ENCODE measurements around the gene MAPKAP1.
"Not testable (repeated sequence)": the region's sequence is repeated elsewhere in the genome, so short reads cannot be mapped to it uniquely, and the experiment has no call there.

MAPKAP1 gene

DNA sequence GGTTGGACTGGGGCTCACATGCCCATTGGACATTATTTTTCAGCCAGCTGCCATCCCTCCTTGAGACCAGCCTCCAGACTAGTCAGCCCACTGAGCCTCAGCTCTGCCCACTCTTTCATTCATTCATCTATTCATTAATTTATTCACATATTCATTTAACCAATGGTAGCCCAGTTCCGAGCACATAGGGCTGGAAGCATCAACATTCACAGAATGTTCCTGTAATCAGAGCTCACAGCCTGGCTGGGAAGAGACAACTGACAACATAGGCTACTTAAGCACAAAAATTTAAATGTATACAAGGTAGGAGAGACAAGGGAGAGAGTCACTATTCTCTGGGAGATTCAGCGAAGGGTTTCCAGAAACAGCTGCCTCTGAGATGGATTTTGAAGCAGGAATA, 23.2 kb upstream of the MAPKAP1 start:
- DNase-seq (ENCODE audit: low spot score) = no peak

GRCh38 chr9:125726456-125727132, 19.6 kb upstream of the MAPKAP1 start:
- DNase-seq (ENCODE audit: low spot score) = no peak

DNA sequence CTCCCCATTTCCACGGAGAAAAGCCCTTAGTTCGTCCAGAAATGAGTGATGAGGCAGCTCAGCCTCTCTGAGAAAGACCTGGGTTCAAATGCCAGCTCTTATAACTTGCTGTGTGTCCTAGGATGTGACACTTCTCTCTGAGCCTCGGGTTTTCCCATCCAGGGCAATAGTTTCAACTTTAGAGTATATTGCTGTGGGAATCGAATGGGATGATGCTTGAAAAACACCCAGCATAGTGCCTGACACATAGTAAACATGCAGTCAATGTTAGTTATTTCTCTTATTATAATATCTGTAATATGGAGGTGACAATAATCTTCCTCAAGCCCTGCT, 430 bp upstream of the MAPKAP1 start:
- no peak for DNase-seq (ENCODE audit: low spot score)

GRCh38 chr9:125705893-125706292, 1.1 kb downstream of the MAPKAP1 start:
- no peak for DNase-seq (ENCODE audit: low spot score)

DNA sequence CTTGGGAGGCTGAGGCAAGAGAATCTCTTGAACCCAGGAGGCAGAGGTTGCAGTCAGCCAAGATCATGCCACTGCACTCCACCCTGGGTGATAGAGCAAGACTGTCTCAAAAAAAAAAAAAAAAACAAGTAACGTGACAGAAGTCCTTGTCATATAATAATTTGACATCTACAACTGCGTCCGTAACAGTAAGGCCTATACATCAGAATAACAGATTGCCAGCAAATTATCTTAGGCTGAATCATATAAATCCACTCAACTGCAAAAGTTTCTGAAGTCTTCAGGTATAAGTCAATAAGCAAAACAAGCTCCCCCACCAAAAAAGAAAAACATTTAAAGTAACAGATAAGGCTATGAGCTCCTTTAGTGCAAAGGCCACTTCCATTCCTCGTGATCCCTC, 3.3 kb downstream of the MAPKAP1 start:
- no peak for DNase-seq (ENCODE audit: low spot score)

- DNase-seq (ENCODE audit: low spot score) = peak; percentile 21
Measured at GRCh38 chr9:125701351-125701750, 5.7 kb downstream of the MAPKAP1 start.

DNA sequence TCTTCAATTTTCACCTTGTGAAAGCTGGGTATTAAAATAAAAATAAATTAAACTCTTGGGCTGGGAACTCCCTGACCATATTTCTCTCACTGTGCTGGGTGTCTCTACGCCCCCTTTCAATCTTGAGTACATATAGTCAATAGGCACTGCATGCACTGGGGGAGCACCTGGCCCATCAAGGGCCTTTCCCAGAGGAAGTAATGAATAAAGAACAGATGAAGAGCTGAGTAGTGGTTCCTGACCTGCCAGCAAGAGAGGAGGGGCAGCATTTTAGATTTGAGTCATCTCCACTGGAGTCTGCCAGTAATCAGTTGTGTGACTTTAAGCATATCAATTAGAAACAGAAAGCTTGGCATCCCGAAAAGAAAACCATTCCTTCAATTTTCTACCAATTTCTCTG, 6.2 kb downstream of the MAPKAP1 start:
- DNase-seq (ENCODE audit: low spot score) = no peak

DNA sequence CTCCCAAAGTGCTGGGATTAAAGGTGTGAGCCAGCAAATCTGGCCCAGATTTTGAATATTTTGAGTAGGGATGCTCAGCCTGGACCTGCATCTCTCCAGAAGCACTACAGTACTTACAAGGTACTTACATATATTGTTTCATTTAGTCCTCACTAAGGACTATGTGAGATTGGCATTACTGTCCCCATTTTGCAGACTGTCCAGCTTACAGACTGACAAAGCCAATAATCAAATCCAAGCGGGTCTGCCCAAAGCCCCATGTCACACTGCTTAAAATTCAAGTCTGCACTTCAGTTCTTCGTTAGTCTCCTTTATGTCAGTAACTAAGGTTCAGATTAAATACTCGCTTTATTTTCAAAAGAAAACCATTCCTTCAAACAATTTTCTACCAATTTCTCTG, 7.1 kb downstream of the MAPKAP1 start:
- no peak for DNase-seq (ENCODE audit: low spot score)

- no peak for DNase-seq (ENCODE audit: low spot score)
Measured at GRCh38 chr9:125696106-125696647, 10.8 kb downstream of the MAPKAP1 start.

GRCh38 chr9:125695548-125695947, 11.5 kb downstream of the MAPKAP1 start:
- not testable (repeated sequence) for DNase-seq (ENCODE audit: low spot score)

DNA sequence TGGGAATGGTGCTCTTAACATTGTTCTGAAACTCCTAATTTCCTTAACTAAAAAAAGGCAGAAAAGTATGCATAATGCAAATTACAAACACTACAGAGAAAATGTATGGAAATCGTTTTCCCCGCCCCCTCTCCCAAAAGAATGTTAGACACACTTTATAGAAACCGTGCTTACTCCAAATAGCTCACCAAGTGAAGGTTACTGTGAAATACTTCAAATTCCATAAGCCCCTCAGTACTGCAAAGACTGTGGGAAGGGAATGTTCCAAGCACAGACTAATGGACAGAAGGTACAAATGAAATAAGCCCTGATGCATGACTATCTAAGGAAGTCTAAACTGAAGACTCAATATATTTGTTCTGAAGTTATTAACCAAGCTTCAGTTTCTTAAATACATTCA, 12.5 kb downstream of the MAPKAP1 start:
- DNase-seq (ENCODE audit: low spot score) = no peak

DNA sequence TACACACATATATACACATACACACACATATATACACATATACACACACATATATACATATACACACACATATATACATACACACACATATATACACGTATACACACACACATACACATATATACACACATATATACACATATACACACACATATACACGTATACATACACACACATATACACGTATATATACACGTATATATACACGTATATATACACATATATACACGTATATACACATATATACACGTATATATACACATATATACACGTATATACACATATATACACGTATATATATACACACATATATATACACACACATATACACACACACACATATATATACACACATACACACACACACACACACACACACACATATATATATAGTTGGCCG, 13.5 kb downstream of the MAPKAP1 start:
- not testable (repeated sequence) for DNase-seq (ENCODE audit: low spot score)

GRCh38 chr9:125691869-125692268, 15.1 kb downstream of the MAPKAP1 start:
- no peak for DNase-seq (ENCODE audit: low spot score)

DNA sequence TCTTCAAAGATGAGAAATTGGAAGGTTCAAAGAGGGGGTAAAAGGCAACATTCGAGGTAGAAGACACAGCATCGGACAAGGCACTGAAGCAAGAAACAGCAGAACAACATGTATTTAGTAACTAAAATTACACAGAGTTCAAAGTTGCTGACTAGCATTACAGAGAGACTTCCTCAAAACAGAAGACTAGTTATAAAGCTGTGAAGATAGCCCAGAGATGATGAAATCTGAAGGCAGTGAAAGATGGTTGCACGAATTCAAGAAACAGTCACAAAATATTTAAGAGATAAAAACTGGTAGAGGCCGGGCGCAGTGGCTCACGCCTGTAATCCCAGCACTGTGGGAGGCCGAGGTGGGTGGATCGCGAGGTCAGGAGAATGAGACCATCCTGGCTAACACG, 16.3 kb downstream of the MAPKAP1 start:
- no peak for DNase-seq (ENCODE audit: low spot score)

DNA sequence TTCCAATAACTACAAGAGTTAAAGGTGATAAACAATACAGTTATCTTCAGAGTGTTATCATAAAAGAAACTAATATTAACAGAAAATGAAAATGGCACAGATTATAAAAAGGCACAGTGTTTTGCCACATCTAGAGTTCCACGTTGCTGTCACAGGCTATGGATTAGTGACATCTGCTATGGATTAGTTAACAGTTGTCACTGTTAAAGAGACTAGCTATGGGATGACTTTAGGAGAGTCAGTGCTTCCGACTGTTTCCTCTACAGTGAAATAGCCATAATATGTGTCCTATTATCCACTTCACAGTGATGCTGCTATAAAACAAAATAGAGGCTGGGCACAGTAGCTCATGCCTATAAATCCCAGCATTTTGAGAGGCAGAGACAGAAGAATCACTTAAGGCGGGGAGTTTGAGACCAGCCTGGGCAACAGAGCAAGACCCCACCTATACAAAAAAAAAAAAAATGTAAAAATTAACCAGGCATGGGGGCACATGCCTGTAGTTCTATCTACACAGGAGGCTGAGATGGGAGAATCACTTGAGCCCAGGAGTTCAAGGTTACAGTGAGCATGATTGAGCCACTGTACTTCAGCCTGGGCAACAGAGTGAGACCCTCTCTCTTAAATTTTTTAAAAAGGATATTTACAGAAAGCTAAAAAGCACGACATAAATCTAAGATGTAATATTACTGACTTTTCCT, 19.7 kb downstream of the MAPKAP1 start:
- no peak for DNase-seq (ENCODE audit: low spot score)

- no peak for DNase-seq (ENCODE audit: low spot score)
Measured at GRCh38 chr9:125685167-125685566, 21.8 kb downstream of the MAPKAP1 start.

GRCh38 chr9:125683486-125683885, 23.5 kb downstream of the MAPKAP1 start:
- DNase-seq (ENCODE audit: low spot score) = no peak

GRCh38 chr9:125682340-125682739, 24.7 kb downstream of the MAPKAP1 start:
- no peak for DNase-seq (ENCODE audit: low spot score)

- DNase-seq (ENCODE audit: low spot score) = no peak
Measured at GRCh38 chr9:125681657-125682056, 25.4 kb downstream of the MAPKAP1 start.

DNA sequence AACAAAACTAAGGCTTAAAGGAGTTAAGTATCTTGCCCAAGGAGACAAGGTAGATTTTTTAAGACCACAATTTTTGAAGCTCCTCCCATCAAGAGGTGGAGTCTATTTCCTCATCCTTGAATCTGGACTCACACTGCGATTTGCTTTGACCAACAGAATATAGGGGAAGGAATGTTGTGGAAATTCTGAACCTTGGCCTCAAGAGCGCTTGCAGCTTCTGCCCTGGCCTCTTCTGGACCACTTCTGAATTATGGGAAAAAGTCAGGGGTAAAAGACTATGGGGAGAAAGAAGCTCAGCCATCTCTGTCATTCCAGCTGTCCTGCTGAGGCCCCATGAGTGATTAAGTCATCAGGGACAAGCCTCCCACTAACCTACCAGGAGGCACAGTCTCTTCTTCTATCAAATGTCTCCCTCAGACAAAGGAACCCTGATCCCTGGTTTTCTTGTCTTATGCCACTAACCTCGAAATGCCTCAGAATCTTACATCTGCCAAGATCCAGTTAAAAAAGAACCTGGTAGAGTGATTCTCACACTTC, 25.9 kb downstream of the MAPKAP1 start:
- DNase-seq (ENCODE audit: low spot score) = no peak

DNA sequence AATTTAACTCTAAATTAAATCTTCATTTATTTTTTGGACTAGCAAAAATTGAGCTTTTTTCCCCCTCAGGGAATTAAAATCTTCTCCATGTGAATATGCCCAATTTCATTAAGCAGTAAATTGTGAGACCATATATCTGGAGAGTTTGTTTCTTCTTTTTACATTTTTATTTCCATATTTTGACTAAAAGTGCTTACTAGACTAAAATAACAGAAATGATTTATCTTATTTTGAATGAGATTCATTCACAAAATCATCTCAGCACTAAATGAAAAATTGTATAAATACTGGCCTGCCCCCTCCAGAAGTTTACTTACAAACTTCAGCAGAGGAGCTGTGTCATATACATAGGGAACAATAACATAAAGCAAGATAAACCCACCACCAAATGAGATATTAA, 26.6 kb downstream of the MAPKAP1 start:
- DNase-seq (ENCODE audit: low spot score) = no peak

DNA sequence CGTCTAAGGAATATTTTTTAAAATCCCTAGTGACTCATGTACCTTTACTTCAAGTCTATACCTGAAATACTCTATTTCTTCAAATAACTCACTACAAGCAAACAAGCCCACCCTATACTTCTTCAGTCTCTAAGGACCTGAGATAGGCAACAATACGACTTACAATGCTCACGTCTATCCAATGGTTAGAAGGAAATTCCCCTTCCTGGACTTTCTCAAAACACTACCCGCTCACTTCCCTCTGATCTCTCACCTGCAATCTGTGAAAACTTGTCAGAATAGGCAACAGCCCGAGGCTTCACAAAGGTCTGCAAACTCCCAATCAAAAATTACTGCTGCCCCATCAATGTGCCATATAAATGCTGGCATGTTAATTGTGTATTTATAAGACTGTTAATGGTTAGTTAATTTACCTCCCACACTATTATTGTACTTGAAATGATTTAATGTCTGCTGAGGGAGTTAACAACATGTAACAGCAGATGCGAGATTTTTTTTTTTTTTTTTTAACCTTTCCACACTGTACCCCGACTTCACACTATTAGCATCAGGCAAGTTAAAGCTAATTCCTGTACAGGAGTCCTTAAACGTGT, 27.3 kb downstream of the MAPKAP1 start:
- DNase-seq (ENCODE audit: low spot score) = no peak
